Measurements from ENCODE around the gene GFAP. TPM values are rescaled to one million over a fixed set of nuclear protein-coding genes. Genes with fewer than 3 reads are reported as not detected.

The GFAP gene
- total RNA-seq, 1 donor from 2014 or later = not detected

DNA sequence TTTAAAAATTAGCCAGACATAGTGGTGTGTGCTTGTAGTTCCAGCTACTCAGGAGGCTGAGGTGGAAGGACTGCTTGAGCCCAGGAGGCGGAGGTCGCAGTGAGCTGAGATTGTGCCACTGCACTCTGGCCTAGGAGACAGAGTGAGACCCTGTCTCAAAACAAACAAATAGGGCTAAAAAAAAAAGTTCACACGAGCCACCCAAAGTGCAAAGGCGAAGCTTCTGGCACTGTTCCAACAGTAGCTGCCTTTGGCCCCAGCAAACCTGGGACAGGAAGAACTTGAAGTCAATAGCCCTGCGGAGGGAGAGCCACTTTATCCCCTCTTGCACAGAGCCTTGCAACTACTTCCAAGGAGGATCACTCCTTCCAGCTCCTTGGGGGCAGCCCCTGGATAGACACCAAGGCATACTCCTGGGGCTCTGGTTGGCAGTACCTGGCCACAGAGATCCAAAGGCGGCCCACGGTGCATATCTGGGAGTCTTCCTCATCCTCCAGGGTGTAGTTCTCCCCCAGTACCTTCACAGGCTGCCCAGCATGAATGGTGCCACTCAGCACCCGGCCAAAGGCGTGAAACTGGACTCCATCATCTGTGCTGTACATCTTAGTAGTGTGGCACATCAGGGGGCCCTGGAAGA is 52.9 kb downstream of the GFAP start:
- Mint-ChIP-seq H3K27ac (ENCODE audit: unreplicated experiment) (no peak overlapping the region), H3K27me3 (ENCODE audit: unreplicated experiment) (no peaks in the 10 kb centered on the region), H3K36me3 (ENCODE audit: unreplicated experiment) (peaks cover 27% of the 10 kb centered on the region), H3K9me3 (ENCODE audit: unreplicated experiment) (no peaks in the 10 kb centered on the region), H3K4me1 (ENCODE audit: unreplicated experiment) (no peaks in the 10 kb centered on the region), H3K4me3 (ENCODE audit: unreplicated experiment) (no peak overlapping the region)
- TF ChIP-seq, protein P1, sequence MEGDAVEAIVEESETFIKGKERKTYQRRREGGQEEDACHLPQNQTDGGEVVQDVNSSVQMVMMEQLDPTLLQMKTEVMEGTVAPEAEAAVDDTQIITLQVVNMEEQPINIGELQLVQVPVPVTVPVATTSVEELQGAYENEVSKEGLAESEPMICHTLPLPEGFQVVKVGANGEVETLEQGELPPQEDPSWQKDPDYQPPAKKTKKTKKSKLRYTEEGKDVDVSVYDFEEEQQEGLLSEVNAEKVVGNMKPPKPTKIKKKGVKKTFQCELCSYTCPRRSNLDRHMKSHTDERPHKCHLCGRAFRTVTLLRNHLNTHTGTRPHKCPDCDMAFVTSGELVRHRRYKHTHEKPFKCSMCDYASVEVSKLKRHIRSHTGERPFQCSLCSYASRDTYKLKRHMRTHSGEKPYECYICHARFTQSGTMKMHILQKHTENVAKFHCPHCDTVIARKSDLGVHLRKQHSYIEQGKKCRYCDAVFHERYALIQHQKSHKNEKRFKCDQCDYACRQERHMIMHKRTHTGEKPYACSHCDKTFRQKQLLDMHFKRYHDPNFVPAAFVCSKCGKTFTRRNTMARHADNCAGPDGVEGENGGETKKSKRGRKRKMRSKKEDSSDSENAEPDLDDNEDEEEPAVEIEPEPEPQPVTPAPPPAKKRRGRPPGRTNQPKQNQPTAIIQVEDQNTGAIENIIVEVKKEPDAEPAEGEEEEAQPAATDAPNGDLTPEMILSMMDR (IDR thresholded peaks at IDR 0.05) = no peak
- no peak for DNase-seq (ENCODE audit: extremely low spot score, unreplicated experiment)

DNA sequence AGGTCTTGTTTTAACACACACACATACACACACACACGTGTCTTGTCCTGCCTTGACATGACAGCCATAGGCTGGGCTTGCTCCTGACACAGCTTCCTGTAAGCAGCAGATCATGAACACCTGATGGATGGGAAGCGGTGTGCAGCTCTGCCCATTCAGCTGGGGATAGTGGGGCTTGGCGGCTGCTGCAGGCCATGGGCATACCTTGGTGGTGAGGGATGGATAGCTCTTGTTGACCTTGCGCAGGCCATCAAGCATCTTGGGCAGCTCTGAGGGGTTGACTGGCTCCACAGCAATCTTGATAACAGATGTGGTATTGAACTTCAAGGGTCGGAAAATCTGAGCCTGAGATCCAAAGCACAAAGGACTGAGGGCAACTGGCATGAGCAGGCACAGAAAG is 55.6 kb downstream of the GFAP start:
- DNase-seq (ENCODE audit: extremely low spot score, unreplicated experiment) = no peak
- TF ChIP-seq, protein P1 (IDR thresholded peaks at IDR 0.05) = no peak
- Mint-ChIP-seq H3K36me3 (ENCODE audit: unreplicated experiment) (peaks cover 40% of the 10 kb centered on the region), H3K4me3 (ENCODE audit: unreplicated experiment) (no peak overlapping the region), H3K27me3 (ENCODE audit: unreplicated experiment) (no peaks in the 10 kb centered on the region), H3K4me1 (ENCODE audit: unreplicated experiment) (no peaks in the 10 kb centered on the region), H3K9me3 (ENCODE audit: unreplicated experiment) (no peaks in the 10 kb centered on the region), H3K27ac (ENCODE audit: unreplicated experiment) (no peak overlapping the region)

DNA sequence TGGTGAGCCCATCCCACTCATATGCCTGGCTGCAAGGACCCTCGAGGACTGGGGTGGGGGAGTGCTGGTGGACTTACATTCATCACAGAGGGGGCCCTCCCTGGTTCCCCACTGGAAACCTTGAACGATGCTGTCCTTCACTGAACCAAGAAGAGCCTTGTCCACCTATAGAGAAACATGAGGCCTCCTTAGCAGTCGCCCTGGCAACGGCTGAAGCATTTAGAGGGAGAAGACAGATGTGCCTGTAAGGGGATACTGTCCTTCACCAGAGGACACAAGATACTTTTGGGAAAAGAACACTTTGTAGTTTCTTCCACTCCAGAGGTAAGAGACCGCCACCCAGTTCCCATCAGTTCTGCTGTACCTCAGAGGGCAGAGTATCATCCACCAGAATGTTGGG is 61.1 kb downstream of the GFAP start:
- no peaks in the 10 kb centered on the region for H3K9me3 Mint-ChIP-seq (ENCODE audit: unreplicated experiment)
- H3K4me1 Mint-ChIP-seq (ENCODE audit: unreplicated experiment) = no peaks in the 10 kb centered on the region
- TF ChIP-seq, protein P1 (IDR thresholded peaks at IDR 0.05) = no peak
- no peak for DNase-seq (ENCODE audit: extremely low spot score, unreplicated experiment)
- no peak overlapping the region for H3K4me3 Mint-ChIP-seq (ENCODE audit: unreplicated experiment)
- H3K36me3 Mint-ChIP-seq (ENCODE audit: unreplicated experiment) = peaks cover 57% of the 10 kb centered on the region
- no peak overlapping the region for H3K27ac Mint-ChIP-seq (ENCODE audit: unreplicated experiment)
- no peaks in the 10 kb centered on the region for H3K27me3 Mint-ChIP-seq (ENCODE audit: unreplicated experiment)

Small RNA genes within 50 kb of the gene (microRNA-seq; reads per million reads assigned to microRNA genes)
- gene MIR6783 (ENCODE audit: unreplicated experiment) = 2.2 reads per million

Other genes starting within 250 kb of the GFAP start
- gene CCDC43, start 225.7 kb downstream of the GFAP start, total RNA-seq = 17.6 and 17.8 TPM in 2 replicates
- gene DBF4B, start 206.8 kb downstream of the GFAP start, total RNA-seq = 6.7 and 9.2 TPM in 2 replicates
- 1.0 and 1.7 TPM in 2 replicates for gene ADAM11, start 156.5 kb downstream of the GFAP start, total RNA-seq
- gene GJC1, start 85.2 kb downstream of the GFAP start, total RNA-seq = 40.6 and 43.0 TPM in 2 replicates
- gene HIGD1B, start 67.6 kb downstream of the GFAP start, total RNA-seq = not detected in 2 replicates
- 95.6 and 102 TPM in 2 replicates for gene EFTUD2, start 16.1 kb downstream of the GFAP start, total RNA-seq
- gene KIF18B, start 32.3 kb upstream of the GFAP start, total RNA-seq = 5.6 and 6.9 TPM in 2 replicates
- 1.2 and 1.4 TPM in 2 replicates for gene C1QL1, start 52.8 kb upstream of the GFAP start, total RNA-seq
- 41.3 and 42.2 TPM in 2 replicates for gene DCAKD, start 136.1 kb upstream of the GFAP start, total RNA-seq
- 92.4 and 97.9 TPM in 2 replicates for gene NMT1, start 145.8 kb upstream of the GFAP start, total RNA-seq
- gene PLCD3, start 217.0 kb upstream of the GFAP start, total RNA-seq = 92.3 and 111 TPM in 2 replicates
- 8.1 and 10.6 TPM in 2 replicates for gene ACBD4, start 220.2 kb upstream of the GFAP start, total RNA-seq
- 42.0 and 44.5 TPM in 2 replicates for gene HEXIM1, start 233.0 kb upstream of the GFAP start, total RNA-seq
- gene HEXIM2, start 246.4 kb upstream of the GFAP start, total RNA-seq = 6.4 and 9.8 TPM in 2 replicates

All from osteocyte (in vitro differentiated cells).